ENCODE measurements around the gene BNIP2. TPM values are rescaled to one million over a fixed set of nuclear protein-coding genes. Genes with fewer than 3 reads are reported as not detected.
"Not testable (repeated sequence)": the region's sequence is repeated elsewhere in the genome, so short reads cannot be mapped to it uniquely, and the experiment has no call there.

Gene BNIP2
- total RNA-seq, 8 experiments from 2014 or later: 26.9 to 81.1 (median 40.5) TPM

GRCh38 chr15:59649603-59650002 lies 39.5 kb downstream of the BNIP2 start:
- no peak for ATAC-seq (replicated peaks in 6 of 8)
- in situ Hi-C loops (cut with MboI; ENCODE audit: low pct_unique_long_range_greater_than_20kb in 2 of 9, low sequenced_read_pairs in 9 of 9, unreplicated experiment in 9 of 9): loop anchor here in 1 of 9 experiments (25.0 kb wide), 1 partner anchor 112 kb away; no protein-coding TSS in a partner anchor
- no peak overlapping the region for H3K4me3 ChIP-seq
- H3K27ac ChIP-seq: no peak overlapping the region
- no peaks in the 10 kb centered on the region for H3K4me1 ChIP-seq (replicated peaks in 1 of 2)

GRCh38 chr15:59647085-59647484 lies 42.0 kb downstream of the BNIP2 start:
- H3K27ac ChIP-seq: no peak overlapping the region

GRCh38 chr15:59646277-59646676 lies 42.8 kb downstream of the BNIP2 start:
- H3K4me1 ChIP-seq (replicated peaks in 1 of 2): no peaks in the 10 kb centered on the region
- WGBS, 10 experiments: 50 to 100% (median 85%) methylated on average over 1 of the region's 1 CpG; no CpG with 5 or more reads in 4 of the 10 experiments
- no peak overlapping the region for H3K4me3 ChIP-seq
- no peak overlapping the region for H3K27ac ChIP-seq
- in situ Hi-C loops (cut with MboI; ENCODE audit: low pct_unique_long_range_greater_than_20kb in 2 of 9, low sequenced_read_pairs in 9 of 9, unreplicated experiment in 9 of 9): loop anchor here in 1 of 9 experiments (25.0 kb wide), 1 partner anchor 109 kb away; no protein-coding TSS in a partner anchor
- ATAC-seq (replicated peaks in 6 of 8): peak in 1 of 8 experiments; percentile 83

More at GRCh38 chr15:59647085-59647484, 42.0 kb downstream of the BNIP2 start:
- WGBS, 10 experiments: 88 to 100% (median 100%) methylated on average over 1 of the region's 1 CpG; no CpG with 5 or more reads in 3 of the 10 experiments
- in situ Hi-C loops (cut with MboI; ENCODE audit: low pct_unique_long_range_greater_than_20kb in 2 of 9, low sequenced_read_pairs in 9 of 9, unreplicated experiment in 9 of 9): loop anchor here in 1 of 9 experiments (25.0 kb wide), 1 partner anchor 110 kb away; no protein-coding TSS in a partner anchor
- Histone ChIP-seq H3K4me3 (no peak overlapping the region), H3K4me1 (replicated peaks in 1 of 2) (no peaks in the 10 kb centered on the region)
- no peak for ATAC-seq (replicated peaks in 6 of 8)

- in situ Hi-C loops (cut with MboI; ENCODE audit: low pct_unique_long_range_greater_than_20kb in 2 of 9, low sequenced_read_pairs in 9 of 9, unreplicated experiment in 9 of 9): loop anchor here in 1 of 9 experiments (25.0 kb wide), 1 partner anchor 109 kb away; no protein-coding TSS in a partner anchor
- ATAC-seq (replicated peaks in 6 of 8): peak in 1 of 8 experiments; percentile 45
Measured at GRCh38 chr15:59645812-59646211, 43.3 kb downstream of the BNIP2 start.

GRCh38 chr15:59644756-59645155 lies 44.4 kb downstream of the BNIP2 start:
- Histone ChIP-seq H3K4me1 (replicated peaks in 1 of 2) (no peaks in the 10 kb centered on the region), H3K4me3 (no peak overlapping the region), H3K27ac (no peak overlapping the region)
- 70 to 100% (median 92%) methylated on average over 1 to 4 of the region's 4 CpGs; no CpG with 5 or more reads in 1 of the 10 experiments for WGBS, 10 experiments
- in situ Hi-C loops (cut with MboI; ENCODE audit: low pct_unique_long_range_greater_than_20kb in 2 of 9, low sequenced_read_pairs in 9 of 9, unreplicated experiment in 9 of 9): loop anchor here in 1 of 9 experiments (25.0 kb wide), 1 partner anchor 107 kb away; no protein-coding TSS in a partner anchor
- peak in 2 of 8 experiments; percentile 48 to 76 for ATAC-seq (replicated peaks in 6 of 8)

More at GRCh38 chr15:59645812-59646211, 43.3 kb downstream of the BNIP2 start:
- WGBS, 10 experiments: 93 to 100% (median 98%) methylated on average over 1 to 6 of the region's 9 CpGs; no CpG with 5 or more reads in 5 of the 10 experiments
- not testable (repeated sequence) for H3K27ac ChIP-seq; H3K4me1 ChIP-seq (replicated peaks in 1 of 2); H3K4me3 ChIP-seq

- ATAC-seq (replicated peaks in 6 of 8): peak in 1 of 8 experiments; percentile 23
- H3K4me3 ChIP-seq: no peak overlapping the region
- no peak overlapping the region for H3K27ac ChIP-seq
- WGBS, 10 experiments: 0 to 100% (median 90%) methylated on average over 1 to 2 of the region's 2 CpGs
- in situ Hi-C loops (cut with MboI; ENCODE audit: low pct_unique_long_range_greater_than_20kb in 2 of 9, low sequenced_read_pairs in 9 of 9, unreplicated experiment in 9 of 9): loop anchor here in 1 of 9 experiments (25.0 kb wide), 1 partner anchor 105 kb away; no protein-coding TSS in a partner anchor
- no peaks in the 10 kb centered on the region for H3K4me1 ChIP-seq (replicated peaks in 1 of 2)
Measured at GRCh38 chr15:59642351-59642750, 46.8 kb downstream of the BNIP2 start.

- H3K4me3 ChIP-seq; H3K4me1 ChIP-seq (replicated peaks in 1 of 2); ATAC-seq (replicated peaks in 6 of 8); H3K27ac ChIP-seq: not testable (repeated sequence)
- in situ Hi-C loops (cut with MboI; ENCODE audit: low pct_unique_long_range_greater_than_20kb in 2 of 9, low sequenced_read_pairs in 9 of 9, unreplicated experiment in 9 of 9): loop anchor here in 1 of 9 experiments (25.0 kb wide), 1 partner anchor 100 kb away; no protein-coding TSS in a partner anchor
- 100% methylated on average over 1 of the region's 2 CpGs; no CpG with 5 or more reads in 8 of the 10 experiments for WGBS, 10 experiments
Measured at GRCh38 chr15:59637507-59637906, 51.6 kb downstream of the BNIP2 start.

- Histone ChIP-seq H3K27ac (no peak overlapping the region), H3K4me1 (replicated peaks in 1 of 2) (peaks cover 0 to 4% of the 10 kb centered on the region in 2 donors), H3K4me3 (no peak overlapping the region)
- no peak for ATAC-seq (replicated peaks in 6 of 8)
- 20 to 100% (median 85%) methylated on average over 1 to 3 of the region's 3 CpGs; no CpG with 5 or more reads in 5 of the 10 experiments for WGBS, 10 experiments
- in situ Hi-C loops (cut with MboI; ENCODE audit: low pct_unique_long_range_greater_than_20kb in 2 of 9, low sequenced_read_pairs in 9 of 9, unreplicated experiment in 9 of 9): loop anchor here in 1 of 9 experiments (25.0 kb wide), 1 partner anchor 99 kb away; no protein-coding TSS in a partner anchor
Measured at GRCh38 chr15:59636184-59636583, 52.9 kb downstream of the BNIP2 start.

GRCh38 chr15:59632714-59633113 lies 56.4 kb downstream of the BNIP2 start:
- Histone ChIP-seq H3K4me1 (replicated peaks in 1 of 2) (peaks cover 0 to 4% of the 10 kb centered on the region in 2 donors), H3K4me3 (no peak overlapping the region), H3K27ac (no peak overlapping the region)
- WGBS, 10 experiments: 30 to 86% (median 59%) methylated on average over 1 to 4 of the region's 4 CpGs; no CpG with 5 or more reads in 4 of the 10 experiments
- peak in 5 of 8 experiments; percentile 36 to 86 (median 72) for ATAC-seq (replicated peaks in 6 of 8)
- in situ Hi-C loops (cut with MboI; ENCODE audit: low pct_unique_long_range_greater_than_20kb in 2 of 9, low sequenced_read_pairs in 9 of 9, unreplicated experiment in 9 of 9): loop anchor here in 1 of 9 experiments (25.0 kb wide), 1 partner anchor 95 kb away; no protein-coding TSS in a partner anchor

GRCh38 chr15:59622289-59622688 lies 66.8 kb downstream of the BNIP2 start:
- in situ Hi-C loops (cut with MboI; ENCODE audit: low pct_unique_long_range_greater_than_20kb in 2 of 9, low sequenced_read_pairs in 9 of 9, unreplicated experiment in 9 of 9): loop anchor here in 2 of 9 experiments (10.0 kb wide), 1 partner anchor 87 kb away; no protein-coding TSS in a partner anchor
- Histone ChIP-seq H3K27ac (no peak overlapping the region), H3K4me3 (no peak overlapping the region), H3K4me1 (replicated peaks in 1 of 2) (no peaks in the 10 kb centered on the region)
- 10 to 100% (median 33%) methylated on average over 1 to 3 of the region's 6 CpGs; no CpG with 5 or more reads in 3 of the 10 experiments for WGBS, 10 experiments
- ATAC-seq (replicated peaks in 6 of 8): peak; percentile 50 to 100 (median 75)

GRCh38 chr15:59618406-59618805 lies 70.7 kb downstream of the BNIP2 start:
- Histone ChIP-seq H3K4me3 (no peak overlapping the region), H3K27ac (no peak overlapping the region), H3K4me1 (replicated peaks in 1 of 2) (peaks cover 6 to 10% of the 10 kb centered on the region in 2 donors)
- 33 to 100% (median 85%) methylated on average over 1 to 2 of the region's 4 CpGs; no CpG with 5 or more reads in 2 of the 10 experiments for WGBS, 10 experiments
- peak in 2 of 8 experiments; percentile 24 to 26 for ATAC-seq (replicated peaks in 6 of 8)
- in situ Hi-C loops (cut with MboI; ENCODE audit: low pct_unique_long_range_greater_than_20kb in 2 of 9, low sequenced_read_pairs in 9 of 9, unreplicated experiment in 9 of 9): no loop called here

GRCh38 chr15:59616379-59616778 lies 72.7 kb downstream of the BNIP2 start:
- Histone ChIP-seq H3K4me1 (replicated peaks in 1 of 2) (peaks cover 6 to 16% of the 10 kb centered on the region in 2 donors), H3K27ac (no peak overlapping the region), H3K4me3 (peak overlapping the region in 3 of 5 donors; percentile 11 to 32 (median 21))
- WGBS, 10 experiments: 6 to 100% (median 46%) methylated on average over 1 to 3 of the region's 3 CpGs; no CpG with 5 or more reads in 2 of the 10 experiments
- in situ Hi-C loops (cut with MboI; ENCODE audit: low pct_unique_long_range_greater_than_20kb in 2 of 9, low sequenced_read_pairs in 9 of 9, unreplicated experiment in 9 of 9): no loop called here
- peak in 5 of 8 experiments; percentile 67 to 89 (median 78) for ATAC-seq (replicated peaks in 6 of 8)

- peaks cover 6 to 17% of the 10 kb centered on the region in 2 donors for H3K4me1 ChIP-seq (replicated peaks in 1 of 2)
- no peak overlapping the region for H3K27ac ChIP-seq
- in situ Hi-C loops (cut with MboI; ENCODE audit: low pct_unique_long_range_greater_than_20kb in 2 of 9, low sequenced_read_pairs in 9 of 9, unreplicated experiment in 9 of 9): no loop called here
- WGBS, 10 experiments: 73 to 100% (median 87%) methylated on average over 1 to 5 of the region's 5 CpGs; no CpG with 5 or more reads in 2 of the 10 experiments
- no peak for ATAC-seq (replicated peaks in 6 of 8)
- H3K4me3 ChIP-seq: no peak overlapping the region
Measured at GRCh38 chr15:59615661-59616060, 73.5 kb downstream of the BNIP2 start.

Measured in motor neuron (in vitro differentiated cells).